Osteoblast (primary cell): ENCODE data around the gene LINS1. TPM values are rescaled to one million over a fixed set of nuclear protein-coding genes. Genes with fewer than 3 reads are reported as not detected.

Experiments
- DNase-seq: peaks from one replicate; pipeline ENCODE4 v3.0.0; 2011; ENCODE audit warnings: low spot score, mixed read lengths; ENCODE audit not compliant: insufficient read length; ENCODE audit errors: missing footprints
- H2AFZ ChIP-seq: 2 replicates; pipeline ENCODE4 v1.6.0; 2011; ENCODE audit warnings: mild to moderate bottlenecking, low read length
- H3K27ac ChIP-seq: 2 replicates; pipeline ENCODE4 v1.5.1; 2011; ENCODE audit warnings: mild to moderate bottlenecking, low read depth, low read length, moderate library complexity
- H3K27me3 ChIP-seq: 2 replicates; pipeline ENCODE4 v1.6.0; 2012; ENCODE audit warnings: mild to moderate bottlenecking, control low read depth, inconsistent platforms, low read length, moderate library complexity; ENCODE audit not compliant: insufficient read depth
- H3K36me3 ChIP-seq: 2 replicates; pipeline ENCODE4 v1.5.1; 2011; ENCODE audit warnings: mild to moderate bottlenecking, low read length, control low read depth, moderate library complexity; ENCODE audit not compliant: insufficient read depth
- H3K4me1 ChIP-seq: 2 replicates; pipeline ENCODE4 v1.5.1; 2011; ENCODE audit warnings: mild to moderate bottlenecking, low read length, control low read depth, moderate library complexity; ENCODE audit not compliant: insufficient read depth
- H3K4me2 ChIP-seq: 2 replicates; pipeline ENCODE4 v1.6.0; 2011; ENCODE audit warnings: mild to moderate bottlenecking, low read length; ENCODE audit not compliant: insufficient read depth
- H3K4me3 ChIP-seq: fragments of 200-600 bp; sonication (generic); 3 replicates; pipeline ENCODE4 v1.5.1; 2012; ENCODE audit warnings: mild to moderate bottlenecking, low read length, inconsistent platforms; ENCODE audit not compliant: insufficient read depth
- H3K79me2 ChIP-seq: 2 replicates; pipeline ENCODE4 v1.6.0; 2012; ENCODE audit warnings: mild to moderate bottlenecking, low read length, control low read depth, inconsistent platforms; ENCODE audit not compliant: insufficient read depth
- H3K9me3 ChIP-seq: 2 replicates; pipeline ENCODE4 v1.5.1; 2011; ENCODE audit warnings: low read depth, low read length, control low read depth
- H4K20me1 ChIP-seq: 2 replicates; pipeline ENCODE4 v1.6.0; 2012; ENCODE audit warnings: mild to moderate bottlenecking, low read length, control low read depth; ENCODE audit not compliant: insufficient read depth
- total RNA-seq: library from RNA; depleted of rRNA; stranded (reverse); fragments of >200 nt; gene quantifications from 2 replicates; pipeline ENCODE4 v1.2.3, GENCODE V29; 2012
- TF ChIP-seq, protein P1 (sequence below): IDR thresholded peaks from 2 replicates; pipeline ENCODE4 v1.5.1; 2011; ENCODE audit warnings: mild to moderate bottlenecking, low read depth, low read length, moderate library complexity; ENCODE audit errors: extremely low read depth

Gene LINS1
- total RNA-seq, 1 donor = 14.8 TPM

DNA sequence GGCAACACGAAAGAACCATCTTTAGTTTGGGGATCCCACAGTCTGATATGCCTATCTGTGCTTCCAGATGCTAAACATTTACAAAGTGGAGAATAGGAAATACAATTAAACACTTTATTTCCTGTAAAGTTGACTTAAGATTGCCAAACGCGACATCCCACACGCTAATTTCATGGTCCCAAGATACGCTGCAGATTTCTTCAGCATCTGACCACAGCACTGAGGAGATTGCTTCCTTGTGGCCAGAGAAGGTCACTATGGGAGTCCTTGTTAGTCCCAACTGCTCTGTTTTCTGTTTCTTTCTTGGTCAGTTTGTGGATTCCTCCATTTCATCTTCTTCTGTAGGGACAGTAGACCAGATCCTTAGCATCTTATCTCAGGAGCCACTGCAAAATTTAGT is 43.7 kb upstream of the LINS1 start:
- H3K9me3 ChIP-seq = no peaks in the 10 kb centered on the region
- peaks cover 10% of the 10 kb centered on the region for H4K20me1 ChIP-seq
- peaks cover 3% of the 10 kb centered on the region for H3K36me3 ChIP-seq
- no peak overlapping the region for H3K27ac ChIP-seq
- H3K4me3 ChIP-seq = no peak overlapping the region
- no peak overlapping the region for H2AFZ ChIP-seq
- no peak overlapping the region for H3K4me2 ChIP-seq
- H3K79me2 ChIP-seq = peaks cover 34% of the 10 kb centered on the region
- H3K4me1 ChIP-seq = no peaks in the 10 kb centered on the region
- TF ChIP-seq, protein P1, sequence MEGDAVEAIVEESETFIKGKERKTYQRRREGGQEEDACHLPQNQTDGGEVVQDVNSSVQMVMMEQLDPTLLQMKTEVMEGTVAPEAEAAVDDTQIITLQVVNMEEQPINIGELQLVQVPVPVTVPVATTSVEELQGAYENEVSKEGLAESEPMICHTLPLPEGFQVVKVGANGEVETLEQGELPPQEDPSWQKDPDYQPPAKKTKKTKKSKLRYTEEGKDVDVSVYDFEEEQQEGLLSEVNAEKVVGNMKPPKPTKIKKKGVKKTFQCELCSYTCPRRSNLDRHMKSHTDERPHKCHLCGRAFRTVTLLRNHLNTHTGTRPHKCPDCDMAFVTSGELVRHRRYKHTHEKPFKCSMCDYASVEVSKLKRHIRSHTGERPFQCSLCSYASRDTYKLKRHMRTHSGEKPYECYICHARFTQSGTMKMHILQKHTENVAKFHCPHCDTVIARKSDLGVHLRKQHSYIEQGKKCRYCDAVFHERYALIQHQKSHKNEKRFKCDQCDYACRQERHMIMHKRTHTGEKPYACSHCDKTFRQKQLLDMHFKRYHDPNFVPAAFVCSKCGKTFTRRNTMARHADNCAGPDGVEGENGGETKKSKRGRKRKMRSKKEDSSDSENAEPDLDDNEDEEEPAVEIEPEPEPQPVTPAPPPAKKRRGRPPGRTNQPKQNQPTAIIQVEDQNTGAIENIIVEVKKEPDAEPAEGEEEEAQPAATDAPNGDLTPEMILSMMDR = no peak
- DNase-seq = no peak
- no peaks in the 10 kb centered on the region for H3K27me3 ChIP-seq

DNA sequence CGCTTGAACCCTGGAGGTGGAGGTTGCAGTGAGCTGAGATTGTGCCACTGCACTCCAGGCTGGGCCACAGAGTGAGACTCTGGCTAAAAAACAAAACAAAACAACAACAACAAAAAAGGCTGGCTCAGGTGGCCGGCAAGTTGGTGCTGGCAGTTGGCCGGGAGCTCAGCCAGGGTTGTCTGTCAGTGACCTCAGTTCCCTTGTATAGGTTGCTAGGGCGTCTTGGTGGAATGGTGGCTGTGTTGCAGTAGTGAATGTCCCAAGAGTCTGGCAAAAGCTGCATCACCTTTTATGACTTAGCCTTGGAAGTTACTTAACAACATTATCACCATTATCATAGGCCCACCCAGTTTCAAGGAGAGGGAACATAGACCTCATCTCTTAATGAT is 41.0 kb upstream of the LINS1 start:
- Histone ChIP-seq H3K79me2 (peaks cover 51% of the 10 kb centered on the region), H3K9me3 (no peaks in the 10 kb centered on the region), H3K4me1 (no peaks in the 10 kb centered on the region), H3K4me3 (no peak overlapping the region), H3K36me3 (no peaks in the 10 kb centered on the region), H3K27ac (no peak overlapping the region), H3K4me2 (no peak overlapping the region), H4K20me1 (peaks cover 10% of the 10 kb centered on the region), H2AFZ (no peak overlapping the region), H3K27me3 (no peaks in the 10 kb centered on the region)
- DNase-seq = no peak
- TF ChIP-seq, protein P1 = no peak

DNA sequence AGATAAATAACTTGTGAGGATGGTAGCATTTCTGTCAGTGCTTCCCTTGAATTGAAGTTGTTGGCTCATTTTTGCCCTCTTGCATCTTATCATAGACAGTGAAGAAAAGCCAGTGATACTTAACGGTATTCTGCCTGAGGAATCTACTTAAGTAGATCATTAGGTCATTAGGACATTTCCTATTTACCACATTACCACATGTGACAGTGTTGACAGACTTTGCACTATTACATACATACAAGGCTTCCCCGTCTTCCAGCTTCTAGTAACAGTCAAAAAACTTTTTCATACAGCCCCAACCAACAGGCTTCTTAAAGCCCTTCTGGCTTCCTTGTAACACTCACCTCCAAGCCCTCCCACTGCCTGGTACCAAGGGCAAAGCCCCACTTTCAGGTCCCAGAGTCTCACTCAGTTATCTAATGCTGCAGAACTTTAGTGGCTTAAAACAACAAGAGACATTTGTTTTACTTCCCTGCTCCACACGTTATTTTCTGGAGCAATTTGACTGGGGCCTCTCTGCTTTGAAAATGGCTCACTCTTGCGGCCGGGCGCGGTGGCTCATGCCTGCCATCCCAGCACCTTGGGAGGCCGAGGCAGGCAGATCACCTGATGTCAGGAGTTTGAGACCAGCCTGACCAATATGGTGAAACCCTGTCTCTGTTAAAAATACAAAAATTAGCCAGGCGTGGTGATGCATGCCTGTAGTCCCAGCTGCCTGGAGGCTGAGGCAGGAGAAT is 40.4 kb upstream of the LINS1 start:
- Histone ChIP-seq H3K4me3 (no peak overlapping the region), H3K27me3 (no peaks in the 10 kb centered on the region), H3K4me1 (no peaks in the 10 kb centered on the region), H3K27ac (no peak overlapping the region), H3K4me2 (no peak overlapping the region), H4K20me1 (peaks cover 10% of the 10 kb centered on the region), H3K9me3 (no peaks in the 10 kb centered on the region), H3K79me2 (peaks cover 53% of the 10 kb centered on the region), H3K36me3 (no peaks in the 10 kb centered on the region), H2AFZ (no peak overlapping the region)
- TF ChIP-seq, protein P1 = no peak
- DNase-seq = no peak

DNA sequence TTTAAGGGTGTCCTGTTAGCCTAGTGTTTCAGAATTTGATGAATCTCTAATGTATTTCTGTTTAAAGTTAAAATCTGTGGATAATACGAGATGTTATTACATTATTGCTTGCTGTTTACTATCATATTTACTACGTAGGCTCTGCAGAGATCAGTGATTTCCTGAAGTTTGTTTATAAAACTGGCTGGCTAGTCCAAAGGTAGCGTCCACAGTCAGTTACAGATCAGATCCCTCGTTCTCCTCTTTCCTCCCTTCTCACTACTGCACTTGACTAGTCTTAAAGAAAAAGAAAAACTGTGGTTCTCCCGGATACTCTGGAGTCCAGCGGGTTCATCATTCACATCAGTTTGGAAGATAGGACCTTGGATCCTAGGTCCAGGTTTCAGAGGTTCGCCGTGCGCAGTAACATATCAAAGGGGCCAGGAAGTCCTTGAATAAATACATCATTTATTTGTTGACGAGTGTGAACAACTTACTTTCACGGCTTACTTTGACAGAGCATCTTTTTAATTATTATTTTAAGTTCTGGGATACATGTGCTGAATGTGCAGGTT is 36.3 kb upstream of the LINS1 start:
- no peak overlapping the region for H3K4me2 ChIP-seq
- no peak overlapping the region for H2AFZ ChIP-seq
- H3K79me2 ChIP-seq = peaks cover 65% of the 10 kb centered on the region
- DNase-seq = no peak
- H3K9me3 ChIP-seq = no peaks in the 10 kb centered on the region
- H3K27ac ChIP-seq = no peak overlapping the region
- H3K4me1 ChIP-seq = no peaks in the 10 kb centered on the region
- H3K27me3 ChIP-seq = no peaks in the 10 kb centered on the region
- peaks cover 19% of the 10 kb centered on the region for H4K20me1 ChIP-seq
- no peaks in the 10 kb centered on the region for H3K36me3 ChIP-seq
- TF ChIP-seq, protein P1 = no peak
- no peak overlapping the region for H3K4me3 ChIP-seq
